GM18520 (cell line): ENCODE results near the gene STAB1.

Experiments
- ATAC-seq: cut with Tn5 transposase; IDR thresholded peaks from one replicate; pipeline ENCODE4 v1.9.1; 2021; ENCODE audit not compliant: unreplicated experiment

Gene STAB1

DNA sequence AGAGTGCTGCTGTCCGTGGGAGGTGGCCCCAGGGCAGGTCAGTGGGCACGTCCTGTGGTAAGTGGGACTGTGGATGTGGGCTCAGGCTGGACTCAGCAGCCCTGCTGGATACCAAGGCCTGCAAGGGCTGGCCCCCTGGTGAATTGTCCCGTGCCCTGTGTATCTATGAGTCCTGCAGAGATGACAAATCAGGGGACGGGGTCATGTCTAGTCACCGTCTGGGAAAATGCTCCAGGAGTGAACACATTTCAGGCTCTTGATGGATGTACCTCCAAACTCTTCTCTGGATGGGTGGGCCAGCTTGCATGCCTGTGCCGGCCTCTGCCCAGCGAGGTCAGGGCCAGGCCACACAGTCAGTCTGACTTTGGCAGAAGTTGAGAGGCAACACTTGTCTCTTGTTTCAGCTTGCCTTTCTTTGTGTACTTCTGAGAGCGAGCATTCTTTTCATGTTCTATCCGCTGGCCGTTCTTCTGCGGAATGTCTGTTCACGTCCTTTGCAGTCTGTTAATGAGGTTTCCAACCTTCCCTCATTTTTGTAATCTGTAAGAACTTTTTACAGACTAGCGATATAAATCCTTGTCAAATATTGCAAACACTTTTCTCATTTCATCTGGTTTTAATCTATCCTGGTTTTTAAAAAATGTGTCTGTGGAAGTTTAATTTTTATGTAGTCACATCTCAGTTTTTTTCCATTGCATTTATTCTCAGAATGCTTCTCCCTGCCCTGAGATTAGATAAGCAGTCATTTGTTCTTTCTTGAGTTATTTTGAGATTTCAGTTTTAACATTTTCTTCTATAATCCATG, 11.4 kb upstream of the STAB1 start:
- ATAC-seq, result no peak

- no peak for ATAC-seq
Measured at GRCh38 chr3:52484680-52485461, 10.3 kb upstream of the STAB1 start.

DNA sequence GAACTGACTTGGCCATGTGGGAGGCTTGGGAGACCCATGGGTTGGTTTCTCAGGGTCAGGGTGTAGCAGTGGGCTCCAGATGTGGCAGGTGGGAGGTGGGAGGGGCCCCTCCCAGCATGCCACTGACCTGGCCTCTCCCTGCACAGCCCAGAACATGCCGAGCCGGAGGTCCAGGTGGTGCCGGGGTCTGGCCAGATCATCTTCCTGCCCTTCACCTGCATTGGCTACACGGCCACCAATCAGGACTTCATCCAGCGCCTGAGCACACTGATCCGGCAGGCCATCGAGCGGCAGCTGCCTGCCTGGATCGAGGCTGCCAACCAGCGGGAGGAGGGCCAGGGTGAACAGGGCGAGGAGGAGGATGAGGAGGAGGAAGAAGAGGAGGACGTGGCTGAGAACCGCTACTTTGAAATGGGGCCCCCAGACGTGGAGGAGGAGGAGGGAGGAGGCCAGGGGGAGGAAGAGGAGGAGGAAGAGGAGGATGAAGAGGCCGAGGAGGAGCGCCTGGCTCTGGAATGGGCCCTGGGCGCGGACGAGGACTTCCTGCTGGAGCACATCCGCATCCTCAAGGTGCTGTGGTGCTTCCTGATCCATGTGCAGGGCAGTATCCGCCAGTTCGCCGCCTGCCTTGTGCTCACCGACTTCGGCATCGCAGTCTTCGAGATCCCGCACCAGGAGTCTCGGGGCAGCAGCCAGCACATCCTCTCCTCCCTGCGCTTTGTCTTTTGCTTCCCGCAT, 7.9 kb upstream of the STAB1 start:
- no peak for ATAC-seq

DNA sequence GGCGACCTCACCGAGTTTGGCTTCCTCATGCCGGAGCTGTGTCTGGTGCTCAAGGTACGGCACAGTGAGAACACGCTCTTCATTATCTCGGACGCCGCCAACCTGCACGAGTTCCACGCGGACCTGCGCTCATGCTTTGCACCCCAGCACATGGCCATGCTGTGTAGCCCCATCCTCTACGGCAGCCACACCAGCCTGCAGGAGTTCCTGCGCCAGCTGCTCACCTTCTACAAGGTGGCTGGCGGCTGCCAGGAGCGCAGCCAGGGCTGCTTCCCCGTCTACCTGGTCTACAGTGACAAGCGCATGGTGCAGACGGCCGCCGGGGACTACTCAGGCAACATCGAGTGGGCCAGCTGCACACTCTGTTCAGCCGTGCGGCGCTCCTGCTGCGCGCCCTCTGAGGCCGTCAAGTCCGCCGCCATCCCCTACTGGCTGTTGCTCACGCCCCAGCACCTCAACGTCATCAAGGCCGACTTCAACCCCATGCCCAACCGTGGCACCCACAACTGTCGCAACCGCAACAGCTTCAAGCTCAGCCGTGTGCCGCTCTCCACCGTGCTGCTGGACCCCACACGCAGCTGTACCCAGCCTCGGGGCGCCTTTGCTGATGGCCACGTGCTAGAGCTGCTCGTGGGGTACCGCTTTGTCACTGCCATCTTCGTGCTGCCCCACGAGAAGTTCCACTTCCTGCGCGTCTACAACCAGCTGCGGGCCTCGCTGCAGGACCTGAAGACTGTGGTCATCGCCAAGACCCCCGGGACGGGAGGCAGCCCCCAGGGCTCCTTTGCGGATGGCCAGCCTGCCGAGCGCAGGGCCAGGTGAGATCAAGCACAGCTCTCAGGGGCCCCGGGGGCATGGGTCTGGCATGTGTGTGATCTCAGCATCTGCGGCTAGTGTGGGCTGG, 7.1 kb upstream of the STAB1 start:
- ATAC-seq, result no peak

DNA sequence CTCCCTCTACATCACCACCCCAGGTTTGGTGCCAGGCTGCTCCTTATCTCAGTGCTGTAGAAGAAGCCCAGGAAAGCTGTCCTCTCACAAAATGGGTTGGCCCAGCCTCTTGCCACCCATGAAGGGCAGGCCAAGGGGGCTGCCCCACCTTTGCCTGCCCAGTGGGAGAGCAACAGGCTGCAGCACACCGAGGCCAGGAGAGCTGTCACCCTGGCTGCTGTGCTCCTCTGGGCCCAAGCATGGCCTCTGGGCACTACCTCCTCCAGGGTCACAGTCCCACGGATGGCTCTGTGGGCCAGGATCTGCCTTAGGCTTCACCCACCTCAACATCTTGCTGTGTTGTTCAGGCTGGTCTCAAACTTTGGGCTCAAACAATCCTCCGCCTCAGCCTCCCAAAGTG, 6.4 kb upstream of the STAB1 start:
- ATAC-seq, result no peak

GRCh38 chr3:52489453-52489852, 5.7 kb upstream of the STAB1 start:
- ATAC-seq, result no peak

DNA sequence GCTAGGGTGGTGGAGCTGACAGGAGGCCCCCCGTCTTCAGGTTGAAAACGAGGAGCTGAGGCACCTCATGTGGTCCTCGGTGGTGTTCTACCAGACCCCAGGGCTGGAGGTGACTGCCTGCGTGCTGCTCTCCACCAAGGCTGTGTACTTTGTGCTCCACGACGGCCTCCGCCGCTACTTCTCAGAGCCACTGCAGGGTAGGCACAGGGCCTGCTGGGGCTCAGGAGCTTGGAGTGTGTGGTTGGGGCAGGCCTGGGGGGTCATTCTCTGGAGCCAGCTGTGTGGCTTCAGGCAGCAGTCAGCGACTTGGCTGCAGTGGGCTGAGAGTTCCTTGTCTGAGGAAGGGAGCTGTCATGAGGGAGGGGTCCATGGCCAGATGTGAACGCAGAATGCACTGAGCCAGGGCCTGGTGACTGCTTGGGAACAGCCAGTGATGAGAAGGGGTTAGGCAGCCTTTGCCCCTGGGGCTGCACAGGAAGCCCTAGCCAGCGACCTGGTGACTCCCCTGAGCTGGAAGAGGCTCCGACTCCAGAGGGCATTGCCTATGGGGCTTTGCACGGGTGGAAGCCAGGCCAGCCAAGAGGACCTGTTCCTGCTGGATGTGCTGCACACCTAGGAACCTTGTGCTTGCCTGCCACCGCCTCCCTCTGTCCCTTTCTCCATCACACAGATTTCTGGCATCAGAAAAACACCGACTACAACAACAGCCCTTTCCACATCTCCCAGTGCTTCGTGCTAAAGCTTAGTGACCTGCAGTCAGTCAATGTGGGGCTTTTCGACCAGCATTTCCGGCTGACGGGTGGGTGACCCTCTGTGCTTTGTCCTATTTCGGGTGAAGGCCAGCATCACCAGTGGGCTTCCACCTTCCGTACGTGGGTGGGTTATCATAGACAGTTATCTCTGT, 4.9 kb upstream of the STAB1 start:
- ATAC-seq, result no peak

- ATAC-seq, result no peak
Measured at GRCh38 chr3:52490939-52491526, 4.1 kb upstream of the STAB1 start.

- no peak for ATAC-seq
Measured at GRCh38 chr3:52492059-52492458, 3.1 kb upstream of the STAB1 start.

GRCh38 chr3:52493232-52494017, 1.7 kb upstream of the STAB1 start:
- no peak for ATAC-seq

- no peak for ATAC-seq
Measured at GRCh38 chr3:52494445-52494844, 693 bp upstream of the STAB1 start.

- ATAC-seq, result no peak
Measured at GRCh38 chr3:52495777-52496602, 852 bp downstream of the STAB1 start.

- no peak for ATAC-seq
Measured at GRCh38 chr3:52498137-52499054, 3.3 kb downstream of the STAB1 start.

DNA sequence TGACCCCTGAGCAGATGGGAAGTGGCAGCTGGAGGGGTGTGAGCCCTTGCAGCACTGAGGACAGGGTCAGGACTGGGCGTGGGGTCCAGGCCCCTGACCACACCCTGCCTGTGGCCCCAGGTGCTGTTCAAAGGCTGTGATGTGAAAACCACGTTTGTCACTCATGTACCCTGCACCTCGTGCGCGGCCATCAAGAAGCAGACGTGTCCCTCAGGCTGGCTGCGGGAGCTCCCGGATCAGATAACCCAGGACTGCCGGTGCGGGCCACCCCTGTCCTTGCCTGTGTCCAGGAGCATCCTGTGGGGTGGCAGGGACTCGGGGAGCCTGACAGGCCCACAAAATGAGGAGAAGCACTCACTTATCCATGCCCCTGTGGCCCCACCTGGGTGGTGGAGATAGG, 5.9 kb downstream of the STAB1 start:
- ATAC-seq, result no peak

DNA sequence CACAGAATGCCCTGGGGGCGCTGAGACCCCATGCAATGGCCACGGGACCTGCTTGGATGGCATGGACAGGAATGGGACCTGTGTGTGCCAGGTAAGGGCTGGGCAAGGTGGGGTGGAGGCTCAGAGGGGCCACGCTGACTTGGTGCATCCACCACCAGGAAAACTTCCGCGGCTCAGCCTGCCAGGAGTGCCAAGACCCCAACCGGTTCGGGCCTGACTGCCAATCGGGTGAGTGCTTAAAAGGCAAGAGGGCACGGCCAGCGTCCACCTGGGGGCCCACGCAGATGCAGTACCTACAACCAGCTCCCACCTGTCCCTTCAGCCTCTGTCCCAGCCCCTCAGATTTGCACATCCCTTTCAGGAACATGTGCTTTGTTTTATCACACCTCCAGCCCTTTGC, 6.9 kb downstream of the STAB1 start:
- ATAC-seq, result no peak

DNA sequence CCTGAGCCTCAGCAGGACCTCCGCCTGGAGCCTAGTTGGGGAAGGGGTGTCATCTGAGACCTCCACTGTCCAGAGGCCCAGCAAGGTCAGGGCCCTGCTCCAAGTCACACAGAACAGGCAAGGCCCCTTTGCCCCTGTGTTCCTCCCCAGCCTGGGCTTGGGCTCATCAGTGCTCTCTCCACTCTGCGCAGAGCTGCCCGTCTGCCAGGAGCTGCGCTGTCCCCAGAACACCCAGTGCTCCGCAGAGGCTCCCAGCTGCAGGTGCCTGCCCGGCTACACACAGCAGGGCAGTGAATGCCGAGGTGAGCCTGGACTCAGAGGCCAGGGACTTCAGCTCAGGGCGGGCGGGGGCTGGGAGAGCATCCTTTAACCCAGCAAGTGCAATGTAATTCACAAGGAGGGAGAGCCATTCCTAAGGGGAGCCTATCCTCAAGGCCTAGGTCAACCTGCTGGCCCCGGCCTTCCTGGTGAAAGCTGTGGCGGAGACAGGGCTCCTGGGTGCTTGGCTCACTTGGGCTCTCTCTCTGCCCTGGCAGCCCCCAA, 7.7 kb downstream of the STAB1 start:
- ATAC-seq, result no peak
